Stimulated activated CD4-positive, alpha-beta T cell treated with anti-CD3 and anti-CD28 coated beads, Interleukin-15, amount 100 ng/mL, for 48 hours (primary cell): ENCODE data around the gene FREM1.

Experiments
- DNase-seq, 2 donors: peaks; one replicate each; pipeline ENCODE4 v3.0.0-alpha.2; 2020; ENCODE audit warnings: low read depth in 2 of 2

FREM1 gene

DNA sequence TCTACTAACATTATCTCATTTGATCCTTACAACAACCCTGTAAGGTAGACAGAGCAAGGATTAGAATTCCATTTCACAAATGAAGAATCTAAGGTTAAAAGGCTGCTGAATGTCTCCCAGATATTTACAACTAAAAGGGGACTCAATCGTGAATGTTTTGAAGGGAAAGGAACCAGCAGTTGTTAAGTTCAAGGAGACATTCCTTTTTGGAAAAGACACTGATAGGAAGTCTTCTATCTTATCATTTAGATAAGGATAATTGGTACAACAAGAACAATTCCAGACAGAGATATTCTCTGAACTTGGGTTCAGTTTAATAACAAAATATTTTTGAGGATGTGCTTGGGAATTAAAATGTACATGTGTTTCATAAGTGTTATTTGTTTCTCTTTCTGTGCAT, 150.2 kb downstream of the FREM1 start:
- no peak for DNase-seq

DNA sequence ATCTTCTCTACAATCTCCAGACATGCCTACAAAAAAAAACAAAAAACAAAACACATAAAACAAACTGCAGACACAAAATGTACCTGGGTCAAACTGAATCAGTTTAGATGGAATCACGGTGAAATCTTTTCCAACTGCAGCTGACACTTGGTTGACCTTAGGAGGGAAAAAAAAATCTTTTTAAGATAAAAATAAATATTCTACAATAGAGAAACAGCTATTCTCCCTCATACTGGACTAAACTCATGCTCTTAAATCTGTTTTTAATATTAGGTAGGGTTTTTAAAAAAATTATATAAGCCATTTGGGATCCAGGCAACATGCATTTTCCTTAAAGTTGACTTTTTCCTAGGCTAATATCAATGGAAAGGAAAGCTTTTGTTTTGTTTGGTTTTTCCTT, 153.9 kb downstream of the FREM1 start:
- DNase-seq = no peak

DNA sequence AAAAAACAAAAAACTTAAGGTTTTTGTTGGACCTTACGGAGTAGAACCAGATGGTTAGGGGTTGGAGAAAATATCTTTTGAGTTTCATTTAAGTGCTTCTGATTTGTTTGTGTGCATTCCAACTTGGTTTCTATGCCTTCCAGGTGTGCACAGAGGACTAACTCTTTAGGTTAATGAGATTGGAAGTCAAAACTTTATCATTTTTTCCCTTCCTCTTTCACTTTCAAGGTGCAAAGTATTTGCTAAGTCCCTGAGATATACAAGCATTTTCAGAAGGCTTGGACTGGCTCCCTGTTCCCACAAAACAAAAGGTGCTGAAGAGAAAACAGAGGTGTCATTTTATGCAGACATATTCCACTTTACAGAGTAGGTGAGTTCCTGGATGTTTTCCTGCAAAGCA, 157.4 kb downstream of the FREM1 start:
- DNase-seq = no peak

DNA sequence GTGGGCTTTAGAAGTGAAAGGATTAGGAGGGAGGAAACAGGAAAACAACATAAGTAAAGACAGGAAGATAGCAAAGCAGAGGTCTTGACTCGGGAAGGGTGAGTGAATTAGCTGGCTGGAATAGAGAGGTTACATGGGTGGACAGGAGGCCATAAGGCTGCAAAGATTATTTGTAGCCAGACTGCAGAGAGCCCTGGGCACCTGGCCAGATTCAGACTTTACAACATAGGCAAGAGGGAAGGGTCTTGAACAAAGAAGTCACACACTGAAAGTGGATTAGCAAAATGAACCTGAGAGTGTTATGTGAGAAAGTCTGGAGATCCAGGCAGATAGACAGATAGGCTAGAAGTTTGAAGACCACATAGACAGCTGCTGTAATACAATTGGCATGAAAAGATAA, 158.0 kb downstream of the FREM1 start:
- no peak for DNase-seq

DNA sequence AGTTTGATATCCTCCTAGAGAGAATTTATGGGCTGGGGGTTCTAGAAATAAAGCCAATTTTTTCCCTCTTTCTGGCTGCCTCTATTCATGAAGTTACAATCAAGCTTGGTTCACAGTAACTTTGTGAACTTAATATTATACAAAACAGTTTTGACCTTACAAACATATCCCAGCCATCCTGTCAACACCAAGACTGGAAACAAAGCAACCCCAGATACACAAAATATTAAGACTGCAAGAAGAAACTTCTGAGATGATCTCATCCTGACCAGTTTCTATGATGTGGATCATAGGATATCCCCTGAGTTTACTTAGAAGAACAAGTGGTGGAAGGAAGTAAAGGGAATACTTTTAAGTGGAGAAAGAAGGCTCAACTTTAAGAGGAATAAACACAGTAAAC, 159.4 kb downstream of the FREM1 start:
- no peak for DNase-seq

DNA sequence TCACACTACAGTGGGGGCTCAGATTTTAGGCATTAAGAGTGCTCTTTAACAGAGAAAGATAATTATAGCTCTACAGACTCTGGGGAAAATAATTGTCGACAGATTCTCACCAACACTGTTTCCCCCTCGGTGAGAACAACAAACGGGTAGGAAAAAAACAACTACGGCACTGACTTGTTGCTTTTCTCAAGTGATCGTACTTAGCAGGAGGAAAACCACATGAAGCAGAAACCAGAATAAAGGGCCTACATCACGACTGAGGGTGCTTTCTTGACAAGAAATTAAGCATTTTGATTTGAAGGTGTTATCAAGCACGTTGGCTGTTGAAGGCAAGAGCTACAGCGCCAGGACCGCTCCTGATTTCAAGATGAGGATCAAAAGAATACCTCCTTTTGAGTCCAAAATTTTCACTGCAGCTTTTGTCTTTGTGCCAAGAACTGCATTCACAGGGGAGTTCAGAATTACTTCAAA, 160.5 kb downstream of the FREM1 start:
- DNase-seq = no peak

DNA sequence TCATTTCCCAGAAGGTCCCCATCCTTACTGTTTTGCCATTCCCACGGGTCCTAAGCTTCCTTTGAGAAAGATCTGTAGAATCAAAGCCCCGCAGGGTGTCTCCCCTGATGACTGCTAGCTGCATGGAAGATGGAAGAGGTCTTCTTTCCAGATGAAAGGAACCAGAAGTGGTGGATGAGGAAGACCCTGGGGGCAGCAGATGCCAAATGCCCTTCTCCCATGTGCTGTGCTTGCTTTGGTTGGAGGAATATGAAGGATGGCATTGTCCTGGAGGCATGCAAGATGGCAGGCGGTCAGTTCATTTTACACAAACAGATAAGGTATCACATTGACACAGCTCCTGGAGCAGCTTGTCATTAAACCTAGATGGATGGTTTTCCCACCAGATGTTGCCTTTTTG, 161.9 kb downstream of the FREM1 start:
- no peak for DNase-seq

DNA sequence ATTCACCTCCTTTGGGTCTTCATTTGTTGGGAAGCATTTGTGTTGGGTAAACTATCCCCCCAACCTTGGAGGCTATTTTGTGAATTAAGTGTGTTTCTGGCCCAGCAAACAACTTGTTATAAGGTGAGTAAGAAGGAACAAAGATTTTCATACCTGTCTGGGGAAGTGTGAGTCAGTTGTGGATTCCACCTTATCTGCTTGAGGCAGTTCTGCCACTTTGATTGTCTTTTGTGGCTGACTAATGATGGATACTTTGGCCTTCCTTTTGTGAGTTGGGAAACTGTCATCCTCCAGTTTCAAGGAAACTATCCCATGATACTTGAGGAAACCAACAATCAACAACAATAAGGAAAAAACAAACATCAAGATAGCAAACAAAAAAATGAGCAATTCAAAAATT, 163.1 kb downstream of the FREM1 start:
- DNase-seq = no peak

DNA sequence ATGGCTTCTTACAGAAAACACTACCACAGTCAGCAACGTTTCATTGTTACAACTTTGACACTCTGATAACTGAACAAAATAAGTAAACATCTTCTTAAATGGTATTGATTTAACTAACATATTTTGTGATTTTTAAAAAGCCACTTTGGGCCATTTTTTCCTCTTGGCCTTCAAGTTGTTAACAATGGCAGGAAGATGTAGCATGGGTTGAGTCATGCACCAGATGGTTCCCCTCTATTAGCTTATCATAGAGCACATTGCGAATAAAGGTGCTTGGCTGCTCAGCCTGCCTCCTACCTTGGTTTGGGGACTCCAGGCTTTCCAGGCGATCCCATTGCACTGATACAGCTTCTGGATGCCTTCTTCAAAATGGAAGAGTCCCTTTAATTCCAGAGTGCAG, 163.6 kb downstream of the FREM1 start:
- no peak for DNase-seq

DNA sequence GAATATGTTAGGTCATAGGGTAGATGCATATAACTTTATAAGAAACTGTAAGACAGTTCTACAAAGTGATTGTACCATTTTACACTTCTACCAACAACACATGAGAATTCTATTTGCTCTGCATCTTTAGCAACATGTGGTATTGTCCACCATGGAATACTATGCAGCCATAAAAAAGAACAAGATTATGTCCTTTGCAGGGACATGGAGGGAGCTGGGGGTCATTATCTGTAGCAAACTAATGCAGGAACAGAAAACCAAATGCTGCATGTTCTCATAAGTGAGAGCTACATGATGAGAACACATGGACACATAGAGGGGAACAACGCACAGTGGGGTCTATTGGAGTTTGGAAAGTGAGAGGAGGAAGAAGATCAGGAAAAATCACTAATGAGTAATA, 165.5 kb downstream of the FREM1 start:
- DNase-seq = no peak

DNA sequence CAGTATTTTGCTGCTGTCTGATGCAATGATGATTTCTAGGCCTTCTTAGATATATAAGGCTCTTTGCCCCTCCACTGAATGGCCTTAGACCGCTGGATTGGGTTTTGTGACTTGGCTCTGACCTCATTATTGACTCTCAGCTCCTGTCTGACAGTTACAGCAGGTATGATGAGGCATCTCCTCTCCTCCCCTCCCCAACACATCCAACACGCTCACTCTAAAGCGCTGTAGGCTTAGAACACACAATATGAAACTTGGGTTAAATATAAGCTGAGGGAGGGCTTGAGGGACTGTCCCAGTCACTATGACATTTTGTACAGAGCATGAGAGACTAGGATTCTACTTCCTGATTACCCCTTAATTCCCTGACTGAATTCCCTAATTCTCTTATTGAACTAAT, 168.9 kb downstream of the FREM1 start:
- no peak for DNase-seq

DNA sequence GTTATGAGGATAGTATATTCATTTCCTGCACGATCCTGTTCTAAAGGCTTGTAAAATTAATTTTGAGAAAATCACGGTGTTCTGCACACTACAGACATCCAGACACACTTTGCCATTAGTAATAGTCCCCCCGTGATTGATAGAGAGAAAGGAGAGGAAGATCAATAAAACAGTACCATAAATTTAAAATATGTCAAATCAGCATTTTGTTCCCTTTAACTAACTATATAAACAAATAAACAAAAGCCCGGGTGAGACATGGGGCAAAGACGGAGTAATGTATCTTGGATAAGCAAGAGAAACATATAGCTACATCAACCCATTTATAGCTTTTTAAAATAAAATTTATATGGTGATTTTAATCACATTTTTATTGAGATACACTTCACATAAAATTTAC, 177.1 kb downstream of the FREM1 start:
- DNase-seq = no peak

DNA sequence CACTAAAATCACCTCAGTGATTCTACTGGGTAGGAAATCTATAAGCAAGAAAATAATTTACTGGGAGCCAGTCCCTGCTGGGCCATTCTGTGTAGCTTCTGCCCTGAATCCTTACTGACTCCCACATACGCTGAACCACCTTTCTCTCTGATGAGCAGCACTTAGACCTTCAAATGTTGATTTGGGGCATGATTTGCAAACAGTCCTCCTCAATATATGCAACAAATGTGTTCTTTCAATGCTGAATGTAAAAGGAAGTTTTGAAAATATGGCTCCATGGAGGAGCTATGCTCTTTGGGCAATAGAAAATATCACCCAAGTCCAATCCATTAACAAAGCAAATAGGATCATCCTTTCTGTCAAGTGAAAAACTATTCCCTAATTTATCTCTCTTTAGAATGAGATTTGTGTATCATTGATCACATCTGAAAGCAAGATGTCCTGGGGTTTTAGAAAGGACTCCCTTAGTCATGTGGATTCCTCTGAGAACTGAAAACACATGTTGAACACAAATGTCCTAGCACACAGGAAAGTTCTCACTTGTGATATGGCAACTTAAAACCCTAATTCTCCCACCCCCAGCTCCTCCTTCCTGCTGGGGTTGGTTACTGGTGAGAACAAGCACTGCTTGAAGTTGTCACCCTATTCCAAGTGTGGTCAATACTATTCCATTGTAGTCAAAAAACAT, 178.8 kb downstream of the FREM1 start:
- DNase-seq = no peak

DNA sequence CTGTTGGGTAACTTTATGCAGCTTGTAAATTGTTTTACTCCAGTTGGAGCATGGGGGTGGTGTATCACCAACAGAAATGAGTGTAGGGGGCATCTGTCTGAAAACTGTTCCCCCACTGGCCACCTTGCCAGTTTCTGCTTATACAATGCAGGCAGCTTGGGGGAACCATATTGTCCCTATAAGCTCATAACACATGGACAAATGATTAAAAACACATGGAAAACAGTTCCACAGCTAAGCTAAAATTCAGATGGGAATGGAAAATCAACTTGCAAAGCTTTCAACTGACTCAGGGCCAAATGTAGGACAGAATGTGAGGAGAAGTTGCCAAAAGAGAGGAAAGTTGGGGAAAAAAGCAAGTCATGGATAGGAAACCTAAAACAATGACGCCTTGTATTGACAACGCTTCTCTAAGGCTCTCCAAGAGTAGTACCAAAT, 179.7 kb downstream of the FREM1 start:
- no peak for DNase-seq

DNA sequence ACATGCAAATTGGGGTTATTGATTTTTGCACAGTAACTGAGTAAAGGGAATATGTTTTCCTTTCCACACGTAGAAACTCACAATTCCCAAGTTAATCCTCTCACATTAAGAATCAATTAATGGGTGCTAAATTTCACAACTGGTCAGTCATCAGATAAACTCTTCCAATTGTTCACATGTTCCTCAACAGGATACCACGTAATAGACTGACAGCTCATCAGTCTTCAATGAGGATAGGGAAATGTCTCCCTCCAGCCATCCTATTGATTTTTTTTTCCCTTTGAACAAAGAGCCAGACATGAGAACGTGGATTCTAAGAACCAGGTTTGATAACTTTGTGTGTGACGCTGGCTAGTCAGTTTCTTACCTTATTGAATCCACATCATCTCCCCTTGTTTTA, 186.9 kb downstream of the FREM1 start:
- DNase-seq = no peak

DNA sequence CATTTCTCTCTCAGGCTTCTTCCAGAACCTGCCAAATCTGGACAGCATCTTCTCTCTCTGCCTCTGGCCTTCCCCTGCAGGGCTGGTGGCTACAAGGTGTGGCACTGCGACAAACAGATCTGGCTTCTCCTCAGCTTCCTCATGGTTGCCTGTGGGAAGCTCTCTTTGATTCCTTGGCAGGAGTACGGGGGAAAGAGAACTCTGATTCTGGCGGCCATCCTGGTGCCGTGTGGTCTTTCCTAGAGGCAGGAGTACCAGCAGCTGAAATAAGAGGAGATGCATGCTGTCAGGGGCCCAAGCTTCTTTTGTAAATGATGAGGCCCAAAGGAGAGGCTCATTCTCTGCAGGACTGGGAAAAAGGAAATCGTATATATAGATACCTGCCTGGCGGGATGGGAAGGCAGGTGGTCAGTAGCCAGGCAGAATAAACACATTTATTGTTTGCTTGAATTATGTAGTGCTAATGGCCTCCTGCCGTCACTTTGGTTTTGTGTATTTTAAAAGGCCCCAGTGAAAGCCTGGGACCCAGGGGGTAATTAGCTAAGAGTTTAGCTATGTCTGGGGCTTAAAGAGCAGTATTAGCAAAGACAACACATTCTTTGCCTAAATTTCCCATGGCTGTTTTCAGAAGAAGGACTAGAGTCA, 187.7 kb downstream of the FREM1 start, which contains the start of gene CER1:
Gene CER1 (minus strand): TSS at position 343 of the 645 bp plus-strand sequence. CDS start 61 bp downstream, at position 282.
- DNase-seq = no peak

DNA sequence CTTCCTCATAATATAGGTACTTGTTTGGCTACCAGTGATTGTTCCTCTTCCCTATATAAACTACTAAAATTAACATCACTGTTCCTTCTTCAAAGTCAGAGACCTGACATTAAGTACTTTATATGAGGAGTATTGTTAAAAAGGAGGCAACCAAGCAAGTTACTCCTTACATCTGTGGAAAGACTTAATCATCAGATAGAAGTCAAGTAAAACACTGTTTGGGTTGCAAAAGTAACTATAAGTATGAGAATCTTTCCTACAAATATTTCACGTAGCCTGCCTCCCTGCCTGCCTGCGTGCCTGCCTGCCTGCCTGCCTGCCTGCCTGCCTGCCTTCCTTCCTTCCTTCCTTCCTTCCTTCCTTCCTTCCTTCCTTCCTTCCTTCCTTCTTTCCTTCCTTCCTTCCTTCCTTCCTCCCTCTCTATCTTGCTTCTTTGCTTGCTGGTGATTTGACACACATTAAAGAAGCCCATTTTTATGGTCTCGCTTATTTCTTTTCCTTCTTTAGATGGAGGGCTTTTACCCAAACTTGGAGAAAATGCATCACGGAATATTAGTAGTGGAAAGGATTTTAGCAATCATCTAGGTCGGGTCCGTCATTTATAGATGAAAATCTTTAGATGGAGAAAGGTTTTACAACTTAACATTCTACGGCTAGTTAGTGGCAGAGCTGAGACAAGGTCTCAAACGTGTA, 190.9 kb downstream of the FREM1 start:
- no peak for DNase-seq

DNA sequence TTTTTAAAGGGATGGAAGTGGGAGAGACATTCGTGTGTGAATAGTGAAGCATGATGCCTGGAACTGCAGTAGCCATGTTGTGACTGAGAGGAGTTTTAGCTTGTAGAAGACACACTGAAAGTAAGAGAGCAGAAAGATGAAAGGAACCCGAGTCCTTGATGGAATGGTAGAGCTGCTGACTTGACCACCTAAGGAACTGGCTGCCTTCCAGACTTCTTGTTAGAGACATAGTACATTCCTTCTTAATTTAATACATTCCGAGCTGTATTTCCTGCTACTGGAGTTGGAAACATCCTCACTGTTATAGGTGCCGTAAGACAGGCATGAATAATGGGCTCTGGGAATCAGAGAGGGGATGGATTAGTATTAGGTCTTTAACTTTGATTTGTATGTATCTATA, 195.1 kb downstream of the FREM1 start:
- no peak for DNase-seq

DNA sequence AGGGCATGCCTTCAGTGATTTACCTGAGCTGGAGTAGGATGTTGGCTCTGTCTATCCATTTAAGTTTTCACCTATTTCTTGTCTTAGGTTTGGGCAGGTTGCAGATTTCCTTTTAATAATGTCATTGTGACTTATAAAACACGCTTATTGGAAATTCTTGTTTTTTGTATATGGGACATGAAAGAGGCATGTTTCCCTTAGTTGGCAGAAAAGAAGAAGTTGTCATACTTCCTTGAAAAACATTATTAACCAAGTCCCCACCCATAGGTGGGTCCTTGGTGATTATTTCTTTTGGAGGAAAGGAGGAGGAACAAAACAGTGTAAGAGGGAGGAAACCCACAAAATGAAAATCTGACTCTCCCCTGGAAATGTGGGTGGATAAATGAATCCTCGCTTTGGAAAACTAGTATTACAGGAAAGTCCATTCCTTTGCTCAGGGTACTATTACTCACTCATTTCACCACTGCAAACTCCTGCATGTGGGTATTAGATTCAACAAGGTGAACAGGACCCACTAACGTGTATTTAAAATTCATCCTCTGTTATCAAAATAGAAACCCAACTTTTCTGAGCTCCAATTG, 197.0 kb downstream of the FREM1 start:
- DNase-seq = no peak

DNA sequence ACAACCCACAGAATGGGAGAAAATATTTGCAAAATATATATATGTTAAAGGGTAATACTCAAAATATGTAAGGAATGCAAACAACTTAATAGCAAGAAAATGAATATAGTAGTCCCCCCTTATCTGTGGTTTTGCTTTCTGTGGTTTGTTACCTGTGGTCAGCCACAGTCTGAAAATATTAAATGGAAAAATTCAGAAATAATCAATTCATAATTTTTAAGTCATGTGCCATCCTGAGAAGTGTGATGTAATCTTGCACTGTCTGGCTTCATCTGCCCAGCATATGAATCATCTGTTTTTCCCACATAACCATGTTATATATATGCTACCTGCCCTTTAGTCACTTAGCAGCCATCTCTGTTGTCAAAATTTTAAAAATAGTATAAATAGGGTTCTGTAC, 199.4 kb downstream of the FREM1 start:
- no peak for DNase-seq

DNA sequence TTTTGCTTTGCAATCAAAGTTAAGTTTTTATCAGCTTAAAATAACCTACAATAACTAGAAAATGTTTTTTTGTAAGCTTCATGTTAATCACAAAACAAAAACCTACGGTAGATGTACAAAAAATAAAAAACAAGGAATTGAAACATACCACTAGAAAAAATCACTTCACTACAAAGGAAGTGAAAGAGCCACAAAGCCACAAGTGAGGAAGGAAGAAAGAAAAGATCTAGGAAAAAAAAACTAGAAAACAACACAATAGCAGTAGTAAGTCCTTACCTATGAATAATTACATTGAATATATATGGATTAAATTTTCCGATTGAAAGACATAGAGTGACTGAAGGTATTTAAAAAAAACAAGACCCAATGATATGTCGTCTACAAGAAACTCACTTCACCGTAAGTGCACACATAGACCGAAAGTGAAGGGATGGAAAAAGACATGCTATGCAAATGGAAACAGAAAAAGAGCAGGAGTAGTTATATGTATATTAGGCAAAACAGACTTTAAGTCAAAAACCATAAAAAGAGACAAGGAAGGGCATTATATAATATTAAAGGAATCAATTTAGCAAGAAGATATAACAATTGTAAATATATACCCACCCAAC, 203.6 kb downstream of the FREM1 start:
- no peak for DNase-seq

DNA sequence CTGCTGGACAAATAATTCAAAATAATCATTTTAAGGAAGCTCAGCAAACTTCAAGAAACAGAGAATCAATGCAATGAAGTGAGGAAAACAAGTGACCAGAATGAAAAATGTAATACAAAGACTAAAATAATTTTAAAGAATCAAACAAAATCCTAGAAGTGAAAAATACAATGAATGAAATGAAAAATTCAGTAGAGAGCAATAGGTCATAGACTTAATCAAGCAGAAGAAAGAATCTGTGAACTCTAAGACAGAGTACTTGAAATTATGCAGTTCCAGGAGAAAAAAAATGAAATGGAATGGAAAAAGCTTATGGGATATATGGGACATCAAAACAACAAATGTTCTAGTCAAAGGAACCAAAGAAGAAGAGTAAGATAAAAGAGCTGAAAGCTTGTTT, 205.1 kb downstream of the FREM1 start:
- DNase-seq = no peak
